ENCODE results near the gene TRIM31.

The TRIM31 gene

GRCh38 chr6:30077218-30077617 is 35.7 kb downstream of the TRIM31 start:
- TF ChIP-seq ZBTB7A (IDR thresholded peaks at IDR 0.05; ENCODE audit: low read depth): no peak
- no peak for TF ChIP-seq REST (IDR thresholded peaks at IDR 0.05; ENCODE audit: low read depth)
- TF ChIP-seq USF1 (IDR thresholded peaks at IDR 0.05): no peak

- TF ChIP-seq CEBPB (IDR thresholded peaks at IDR 0.05) (peak; percentile 85), TAF1 (IDR thresholded peaks at IDR 0.05; ENCODE audit: low read depth) (no peak), CREB1 (IDR thresholded peaks at IDR 0.05; ENCODE audit: low read depth) (no peak), FOXM1 (IDR thresholded peaks at IDR 0.05; ENCODE audit: borderline replicate concordance, low read depth) (no peak), EGR1 (IDR thresholded peaks at IDR 0.05) (no peak), USF1 (IDR thresholded peaks at IDR 0.05) (no peak), TCF12 (IDR thresholded peaks at IDR 0.05; ENCODE audit: low read depth) (0 out of 2 replicates have a peak, but pooled peaks have one; percentile 52), ZBTB7A (IDR thresholded peaks at IDR 0.05; ENCODE audit: low read depth) (peak; percentile 95), NFIC (IDR thresholded peaks at IDR 0.05) (peak; percentile 67), YY1 (IDR thresholded peaks at IDR 0.05; ENCODE audit: low read depth) (no peak), RAD21 (IDR thresholded peaks at IDR 0.05; ENCODE audit: low read depth) (no peak; the same call in 1 of the 2 replicates), TEAD4 (IDR thresholded peaks at IDR 0.05) (peak; percentile 79), REST (IDR thresholded peaks at IDR 0.05; ENCODE audit: low read depth) (no peak), EP300 (IDR thresholded peaks at IDR 0.05; ENCODE audit: borderline replicate concordance) (peak; percentile 26; the same call in 1 of the 2 replicates)
- TF ChIP-seq, protein P1, sequence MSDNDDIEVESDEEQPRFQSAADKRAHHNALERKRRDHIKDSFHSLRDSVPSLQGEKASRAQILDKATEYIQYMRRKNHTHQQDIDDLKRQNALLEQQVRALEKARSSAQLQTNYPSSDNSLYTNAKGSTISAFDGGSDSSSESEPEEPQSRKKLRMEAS (IDR thresholded peaks at IDR 0.05): peak; percentile 56; the same call in 1 of the 2 replicates
Measured at GRCh38 chr6:30075790-30076732, 36.8 kb downstream of the TRIM31 start.

- no peak for TF ChIP-seq TEAD4 (IDR thresholded peaks at IDR 0.05)
Measured at GRCh38 chr6:30075094-30075789, 37.6 kb downstream of the TRIM31 start, which contains the start of gene RNF39. RNF39 (minus strand) TSS chr6:30075769; CDS start chr6:30075585, 184 bp downstream.

- TF ChIP-seq ZBTB7A (IDR thresholded peaks at IDR 0.05; ENCODE audit: low read depth): no peak
Measured at GRCh38 chr6:30074331-30075093, 38.4 kb downstream of the TRIM31 start.

DNA sequence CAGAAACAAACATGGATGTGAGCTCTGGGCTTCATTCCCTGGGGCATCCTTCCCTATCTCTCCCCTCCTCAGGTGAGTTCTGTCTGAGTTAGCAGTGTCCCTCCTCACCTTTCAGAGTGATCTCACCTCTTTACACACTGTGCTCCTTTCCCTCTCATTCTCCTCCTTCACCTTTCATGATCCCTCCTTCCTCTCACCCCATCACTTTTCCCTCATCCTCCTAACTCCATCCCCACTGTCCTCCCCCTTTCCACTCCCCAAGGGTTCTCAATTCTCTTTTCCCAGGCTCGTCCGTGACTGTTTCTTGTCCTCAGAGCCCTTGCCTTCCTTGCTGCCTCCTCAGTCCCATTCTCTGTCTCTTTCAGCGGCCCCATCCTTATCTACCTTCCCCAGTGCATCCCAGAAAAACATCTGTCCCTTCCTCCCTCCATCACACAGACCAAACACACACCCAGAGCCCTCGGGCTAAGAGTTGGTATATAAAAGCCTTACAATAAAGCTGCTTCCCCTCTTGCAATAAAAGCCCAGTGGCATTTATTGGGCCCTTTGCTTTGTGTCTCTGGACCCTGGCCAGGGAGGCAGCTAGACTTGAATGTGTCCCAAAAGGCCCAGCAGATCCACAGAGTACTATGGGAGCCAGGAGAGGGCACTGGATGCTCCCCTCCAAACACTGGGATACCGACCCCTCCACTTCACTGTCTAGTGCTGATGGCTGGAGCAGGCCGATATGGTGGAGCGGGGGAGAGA is 39.2 kb downstream of the TRIM31 start:
- TF ChIP-seq EP300 (IDR thresholded peaks at IDR 0.05; ENCODE audit: borderline replicate concordance): no peak
- no peak for TF ChIP-seq ZBTB7A (IDR thresholded peaks at IDR 0.05; ENCODE audit: low read depth)
- TF ChIP-seq YY1 (IDR thresholded peaks at IDR 0.05; ENCODE audit: low read depth): no peak
- TF ChIP-seq FOXM1 (IDR thresholded peaks at IDR 0.05; ENCODE audit: borderline replicate concordance, low read depth): no peak
- no peak for TF ChIP-seq CEBPB (IDR thresholded peaks at IDR 0.05)
- no peak for TF ChIP-seq NFIC (IDR thresholded peaks at IDR 0.05)
- no peak for TF ChIP-seq TEAD4 (IDR thresholded peaks at IDR 0.05)
- TF ChIP-seq USF1 (IDR thresholded peaks at IDR 0.05): no peak
- TF ChIP-seq TAF1 (IDR thresholded peaks at IDR 0.05; ENCODE audit: low read depth): no peak
- no peak for TF ChIP-seq RAD21 (IDR thresholded peaks at IDR 0.05; ENCODE audit: low read depth)
- TF ChIP-seq EGR1 (IDR thresholded peaks at IDR 0.05): no peak
- TF ChIP-seq, protein P1 (IDR thresholded peaks at IDR 0.05): no peak
- no peak for TF ChIP-seq CREB1 (IDR thresholded peaks at IDR 0.05; ENCODE audit: low read depth)
- TF ChIP-seq REST (IDR thresholded peaks at IDR 0.05; ENCODE audit: low read depth): no peak
- no peak for TF ChIP-seq TCF12 (IDR thresholded peaks at IDR 0.05; ENCODE audit: low read depth)
